GM12878 (cell line): ENCODE measurements around the gene SYT10.

ENCODE experiments used
- CREM ChIP-seq: IDR thresholded peaks from 2 replicates; pipeline ENCODE4 v1.6.1; 2014; ENCODE audit warnings: antibody characterized with exemption, low read depth
- CTCF ChIP-seq, 3 experiments: IDR thresholded peaks in 2 of 3; conservative IDR thresholded peaks in 1 of 3; 2 replicates each; pipeline ENCODE4 v1.5.1; 2011; ENCODE audit warnings: low read depth in 3 of 3, low read length in 3 of 3, mild to moderate bottlenecking in 3 of 3, control low read depth in 2 of 3, moderate library complexity in 2 of 3, inconsistent platforms in 1 of 3, mixed read lengths in 1 of 3; ENCODE audit not compliant: control insufficient read depth in 2 of 3, insufficient read depth in 1 of 3; ENCODE audit errors: extremely low read depth in 1 of 3
- EZH2 ChIP-seq: IDR thresholded peaks from 2 replicates; pipeline ENCODE4 v1.6.1; 2012; ENCODE audit warnings: low read depth, mild to moderate bottlenecking, control low read depth, inconsistent platforms, low read length, borderline replicate concordance; ENCODE audit not compliant: control insufficient read depth
- JUNB ChIP-seq: IDR thresholded peaks from 2 replicates; pipeline ENCODE4 v1.6.1; 2016; ENCODE audit warnings: antibody characterized with exemption, mild to moderate bottlenecking
- MYC ChIP-seq: IDR thresholded peaks from 2 replicates; pipeline ENCODE4 v1.6.1; 2011; ENCODE audit warnings: mild to moderate bottlenecking, low read length, moderate library complexity, inconsistent platforms; ENCODE audit not compliant: insufficient read depth, insufficient replicate concordance, insufficient read length, severe bottlenecking
- POLR2AphosphoS2 ChIP-seq: IDR thresholded peaks from 2 replicates; pipeline ENCODE4 v1.6.1; 2011; ENCODE audit warnings: low read depth, mild to moderate bottlenecking, low read length, improper control_type of control experiment, moderate library complexity
- RFX5 ChIP-seq: IDR thresholded peaks from 2 replicates; pipeline ENCODE4 v1.6.1; 2011; ENCODE audit warnings: low read depth, low read length, improper control_type of control experiment
- YY1 ChIP-seq: IDR thresholded peaks from 2 replicates; pipeline ENCODE4 v1.6.1; 2011; ENCODE audit warnings: low read depth, mild to moderate bottlenecking, low read length

- TF ChIP-seq CTCF (IDR thresholded peaks at IDR 0.05 in 2 of 3, conservative IDR thresholded peaks at IDR 0.05 in 1 of 3; ENCODE audit: control insufficient read depth in 2 of 3, extremely low read depth in 1 of 3, insufficient read depth in 1 of 3, low read depth in 3 of 3, low read length in 3 of 3) (no peak), EZH2 (no peak), POLR2AphosphoS2 (no peak), YY1 (no peak), MYC (no peak), JUNB (no peak), RFX5 (no peak), CREM (no peak)
Measured at GRCh38 chr12:33383503-33383902, 56.1 kb downstream of the SYT10 start.
